Stimulated activated naive CD8-positive, alpha-beta T cell treated with anti-CD3 and anti-CD28 coated beads, Interleukin-15, amount 100 ng/mL, for 72 hours (primary cell): Measurements from ENCODE around the gene CERT1.

ENCODE experiments used
- ATAC-seq: fragments of 150-1000 bp; cut with Tn5 transposase; 2 replicates; pipeline ENCODE4 v1.10.0; 2021; ENCODE audit warnings: mild to moderate bottlenecking, moderate library complexity
- DNase-seq, 2 donors: peaks; one replicate each; pipeline ENCODE4 v3.0.0; 2021 to 2022
- H3K27ac Mint-ChIP-seq, 2 donors: one replicate each; pipeline ENCODE4 v1.8.0; 2022; ENCODE audit warnings: mild to moderate bottlenecking in 2 of 2, mixed read lengths in 2 of 2, moderate library complexity in 2 of 2
- H3K27me3 Mint-ChIP-seq: one replicate; pipeline ENCODE4 v1.8.0; 2022; ENCODE audit warnings: mixed read lengths
- H3K4me1 Mint-ChIP-seq: one replicate; pipeline ENCODE4 v1.8.0; 2022; ENCODE audit warnings: mild to moderate bottlenecking, mixed read lengths
- H3K4me3 Mint-ChIP-seq, 2 donors: one replicate each; pipeline ENCODE4 v1.8.0; 2022; ENCODE audit warnings: mild to moderate bottlenecking in 2 of 2, mixed read lengths in 2 of 2, moderate library complexity in 1 of 2
- H3K9me3 Mint-ChIP-seq, 2 donors: one replicate each; pipeline ENCODE4 v1.8.0; 2022; ENCODE audit warnings: mixed read lengths in 2 of 2

CERT1 gene

DNA sequence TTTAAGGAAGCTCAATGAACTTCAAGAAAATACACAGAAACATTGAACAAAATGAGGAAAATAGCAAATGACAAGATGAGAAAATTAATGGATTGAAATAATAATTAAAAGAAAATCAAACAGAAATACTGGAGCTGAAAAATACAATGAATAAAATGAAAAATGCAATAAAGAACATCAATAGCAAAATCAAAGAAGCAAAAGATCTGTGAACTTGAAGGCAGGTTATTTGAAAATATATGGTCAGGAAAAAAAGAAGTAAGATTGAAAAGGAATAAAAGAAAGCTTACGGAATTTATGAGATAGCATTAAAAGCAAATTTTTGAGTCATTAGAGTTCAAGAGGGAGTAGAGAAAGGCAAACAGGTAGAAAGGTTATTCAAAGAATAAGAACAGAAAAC, 42.4 kb downstream of the CERT1 start:
- H3K9me3 Mint-ChIP-seq: peaks cover 20 to 31% of the 10 kb centered on the region in 2 donors
- peaks cover 22% of the 10 kb centered on the region for H3K4me1 Mint-ChIP-seq
- ATAC-seq (no peak), DNase-seq (no peak)
- no peak overlapping the region for H3K27ac Mint-ChIP-seq
- H3K27me3 Mint-ChIP-seq: no peaks in the 10 kb centered on the region
- no peak overlapping the region for H3K4me3 Mint-ChIP-seq

DNA sequence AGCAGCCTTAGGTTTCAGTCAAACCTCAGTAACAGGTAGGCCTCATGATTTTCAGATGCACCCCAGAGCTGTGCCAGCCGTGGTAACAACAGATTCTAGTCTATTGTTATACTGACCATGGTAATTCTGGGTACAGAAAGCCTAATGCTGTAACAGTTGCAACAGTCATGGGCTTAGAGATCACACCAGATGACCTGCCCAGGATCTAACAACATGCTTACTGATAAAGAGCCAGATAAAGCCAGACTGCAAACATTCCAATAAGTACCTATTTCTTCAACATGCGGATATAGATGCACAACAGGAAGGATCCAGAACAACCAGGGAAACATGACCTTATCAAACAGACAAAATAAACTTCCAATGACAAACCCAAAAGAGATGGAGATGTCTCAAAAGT, 42.8 kb downstream of the CERT1 start:
- Mint-ChIP-seq H3K27me3 (no peaks in the 10 kb centered on the region), H3K9me3 (peaks cover 20 to 31% of the 10 kb centered on the region in 2 donors), H3K4me3 (no peak overlapping the region), H3K4me1 (peaks cover 26% of the 10 kb centered on the region), H3K27ac (no peak overlapping the region)
- DNase-seq (no peak), ATAC-seq (no peak)

DNA sequence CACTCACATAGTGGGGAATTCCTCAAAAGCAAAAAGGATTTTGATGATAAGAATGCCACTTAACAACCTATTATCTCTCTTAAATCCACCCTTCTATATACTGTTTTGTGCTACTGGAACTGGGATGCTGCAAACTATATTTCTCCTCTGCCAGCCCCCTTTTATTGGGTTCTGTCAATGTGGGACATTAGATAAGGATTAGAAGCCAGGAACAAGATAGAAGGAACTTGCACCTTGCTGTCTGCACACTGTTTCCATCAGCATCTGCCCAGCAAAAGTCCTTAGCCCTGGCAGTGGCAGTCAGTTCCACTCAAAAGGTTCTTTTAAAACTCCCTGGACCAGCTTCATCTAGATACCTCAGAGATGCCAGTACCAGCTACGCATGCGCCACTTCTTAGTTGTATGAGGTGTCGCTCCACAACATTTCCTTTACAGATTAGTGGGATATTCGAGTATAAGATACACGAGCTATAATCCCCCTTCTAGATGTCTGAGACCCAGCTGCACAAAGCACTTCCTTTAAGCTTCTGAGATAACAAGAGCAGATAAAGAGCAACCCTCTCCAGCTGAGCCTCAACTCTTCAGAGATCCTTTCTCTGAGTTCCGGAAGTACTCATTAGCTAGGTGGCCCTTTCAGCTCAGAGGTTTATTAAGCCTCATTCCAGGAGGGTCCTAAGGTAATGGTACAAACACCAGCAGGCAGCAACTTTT, 45.3 kb downstream of the CERT1 start:
- no peak for ATAC-seq
- Mint-ChIP-seq H3K4me1 (peaks cover 43% of the 10 kb centered on the region), H3K27ac (peak overlapping the region in 1 of 2 donors; percentile 86), H3K27me3 (no peaks in the 10 kb centered on the region), H3K4me3 (no peak overlapping the region), H3K9me3 (peaks cover 24 to 31% of the 10 kb centered on the region in 2 donors)
- no peak for DNase-seq

DNA sequence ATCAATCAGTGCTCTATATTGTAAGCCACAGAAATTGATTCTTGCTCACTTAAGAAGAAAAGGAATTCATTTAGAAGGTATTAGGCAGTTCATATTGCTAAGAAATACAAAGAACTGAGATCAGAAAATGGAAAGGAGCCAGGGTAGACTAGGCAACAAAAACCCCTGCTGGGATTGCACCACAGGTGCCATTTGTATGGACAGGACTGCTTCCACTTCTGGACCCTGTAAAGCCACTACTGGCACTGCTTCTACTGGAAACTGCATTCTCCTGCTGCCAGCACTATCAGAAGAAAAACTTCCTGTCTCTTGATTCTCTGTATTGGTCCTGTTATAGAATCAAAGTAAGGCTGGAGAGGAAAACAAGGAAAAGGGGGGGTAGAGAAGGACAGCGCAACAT, 45.9 kb downstream of the CERT1 start:
- no peak for DNase-seq
- H3K4me3 Mint-ChIP-seq: no peak overlapping the region
- H3K4me1 Mint-ChIP-seq: peaks cover 43% of the 10 kb centered on the region
- H3K9me3 Mint-ChIP-seq: peaks cover 18 to 24% of the 10 kb centered on the region in 2 donors
- H3K27ac Mint-ChIP-seq: no peak overlapping the region
- H3K27me3 Mint-ChIP-seq: no peaks in the 10 kb centered on the region
- ATAC-seq: no peak

DNA sequence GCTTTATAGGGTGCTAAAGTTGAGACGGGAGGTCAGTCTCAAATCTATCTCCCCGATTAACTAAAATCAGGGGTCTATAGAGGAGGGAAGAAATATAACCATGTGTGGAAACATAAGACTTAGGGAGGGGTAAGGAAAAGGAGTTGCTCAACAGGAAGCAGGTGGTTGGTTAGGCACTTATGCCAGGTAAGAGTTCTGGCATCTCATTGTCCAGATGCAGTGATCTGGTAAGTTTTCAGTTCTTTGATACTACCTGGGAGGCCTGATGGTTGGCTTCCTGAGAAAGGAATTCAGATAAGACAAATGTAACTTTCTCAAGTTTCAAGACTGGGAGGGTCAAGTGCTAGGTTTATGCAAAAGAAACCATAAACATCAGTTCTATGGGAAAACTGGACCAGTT, 47.7 kb downstream of the CERT1 start:
- Mint-ChIP-seq H3K27me3 (no peaks in the 10 kb centered on the region), H3K27ac (no peak overlapping the region), H3K4me3 (no peak overlapping the region), H3K4me1 (peaks cover 43% of the 10 kb centered on the region), H3K9me3 (peaks cover 6 to 10% of the 10 kb centered on the region in 2 donors)
- no peak for ATAC-seq
- no peak for DNase-seq

DNA sequence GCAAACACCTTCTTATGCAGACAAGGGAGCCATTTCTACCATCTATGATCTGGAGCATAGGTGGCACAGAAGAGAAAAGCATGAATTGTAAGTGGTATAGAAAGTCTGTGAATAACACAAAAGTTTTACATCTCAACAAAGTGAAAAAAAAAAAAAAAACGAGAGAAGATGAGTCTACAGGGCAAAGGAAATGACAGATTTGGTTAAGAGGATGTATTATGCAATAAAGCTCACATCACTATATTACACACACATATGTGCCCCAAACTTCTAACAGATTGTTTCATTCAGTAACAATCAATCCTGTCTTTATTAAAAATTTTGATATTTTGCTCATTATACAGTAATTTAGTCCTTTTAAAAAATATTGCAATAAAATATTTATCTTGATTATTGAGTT, 49.8 kb downstream of the CERT1 start:
- DNase-seq (no peak), ATAC-seq (peak; percentile 88)
- Mint-ChIP-seq H3K27me3 (no peaks in the 10 kb centered on the region), H3K4me1 (peaks cover 38% of the 10 kb centered on the region), H3K27ac (no peak overlapping the region), H3K4me3 (no peak overlapping the region), H3K9me3 (peaks cover 4 to 7% of the 10 kb centered on the region in 2 donors)

DNA sequence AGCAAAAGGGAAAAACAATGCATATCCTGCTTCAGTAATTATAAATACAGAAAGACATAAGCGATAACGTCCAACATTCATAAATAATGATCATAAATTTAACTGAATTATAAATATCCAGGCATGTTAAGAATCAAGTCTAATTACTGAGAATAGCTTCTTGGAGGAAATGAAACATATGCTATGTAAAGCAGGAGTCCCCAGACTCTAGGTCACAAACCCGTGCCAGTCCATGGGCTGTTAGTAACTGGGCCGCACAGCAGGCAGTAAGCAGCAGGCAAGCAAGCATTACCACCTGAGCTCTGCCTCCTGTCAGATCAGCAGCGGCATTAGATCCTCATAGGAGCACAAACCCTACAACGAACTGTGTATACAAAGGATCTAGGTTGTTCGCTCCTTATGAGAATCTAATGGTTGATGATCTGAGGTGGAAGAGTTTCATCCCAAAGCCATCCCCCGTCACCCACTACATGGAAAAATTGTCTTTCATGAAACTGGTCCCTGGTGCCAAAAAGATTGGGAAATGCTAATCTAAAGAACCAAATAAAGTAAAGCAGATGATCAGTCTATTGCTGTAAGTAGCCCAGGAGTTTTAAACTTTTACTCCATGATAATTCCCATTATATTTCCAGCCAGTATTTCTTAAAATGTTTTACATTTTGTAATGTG, 50.4 kb downstream of the CERT1 start:
- H3K9me3 Mint-ChIP-seq: peaks cover 4 to 7% of the 10 kb centered on the region in 2 donors
- H3K27me3 Mint-ChIP-seq: no peaks in the 10 kb centered on the region
- DNase-seq: no peak
- no peak overlapping the region for H3K4me3 Mint-ChIP-seq
- no peak for ATAC-seq
- peaks cover 32% of the 10 kb centered on the region for H3K4me1 Mint-ChIP-seq
- H3K27ac Mint-ChIP-seq: no peak overlapping the region

- ATAC-seq: no peak
Measured at GRCh38 chr5:75460532-75460931, 50.9 kb downstream of the CERT1 start.

GRCh38 chr5:75457691-75458090, 53.7 kb downstream of the CERT1 start:
- Mint-ChIP-seq H3K27me3 (no peaks in the 10 kb centered on the region), H3K4me1 (peaks cover 13% of the 10 kb centered on the region), H3K9me3 (peaks cover 4 to 7% of the 10 kb centered on the region in 2 donors), H3K27ac (no peak overlapping the region), H3K4me3 (no peak overlapping the region)
- ATAC-seq: no peak
- no peak for DNase-seq

More at GRCh38 chr5:75460532-75460931, 50.9 kb downstream of the CERT1 start:
- Mint-ChIP-seq H3K27me3 (no peaks in the 10 kb centered on the region), H3K4me3 (no peak overlapping the region), H3K4me1 (peaks cover 27% of the 10 kb centered on the region), H3K9me3 (peaks cover 4 to 7% of the 10 kb centered on the region in 2 donors), H3K27ac (no peak overlapping the region)
- no peak for DNase-seq

- Mint-ChIP-seq H3K27me3 (no peaks in the 10 kb centered on the region), H3K27ac (no peak overlapping the region), H3K4me3 (no peak overlapping the region), H3K9me3 (peaks cover under 1 to 2% of the 10 kb centered on the region in 2 donors), H3K4me1 (peaks cover 7% of the 10 kb centered on the region)
- DNase-seq: no peak
- ATAC-seq: no peak
Measured at GRCh38 chr5:75457161-75457560, 54.3 kb downstream of the CERT1 start.

DNA sequence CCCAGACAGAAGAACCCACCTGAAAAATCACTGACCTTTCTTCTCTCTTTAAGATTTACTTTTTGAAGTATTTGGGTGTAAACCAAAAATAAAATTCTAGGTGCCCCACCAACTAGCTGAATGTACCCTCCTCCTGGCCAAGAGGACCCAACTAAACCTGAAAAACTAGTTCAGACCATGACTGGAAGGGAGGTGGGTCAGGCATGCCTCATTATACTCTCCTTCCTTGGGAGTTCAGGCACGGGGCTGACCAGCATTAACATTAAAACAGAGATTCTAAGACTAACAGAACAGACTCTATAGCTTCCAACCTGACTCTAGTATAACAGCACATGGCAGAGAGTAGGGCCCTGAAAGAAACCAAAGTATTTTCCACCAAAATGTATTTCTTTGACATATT, 61.4 kb downstream of the CERT1 start:
- DNase-seq (no peak), ATAC-seq (no peak)
- no peaks in the 10 kb centered on the region for H3K27me3 Mint-ChIP-seq
- H3K27ac Mint-ChIP-seq: no peak overlapping the region
- H3K4me3 Mint-ChIP-seq: no peak overlapping the region
- peaks cover 5% of the 10 kb centered on the region for H3K4me1 Mint-ChIP-seq
- peaks cover 8 to 16% of the 10 kb centered on the region in 2 donors for H3K9me3 Mint-ChIP-seq

DNA sequence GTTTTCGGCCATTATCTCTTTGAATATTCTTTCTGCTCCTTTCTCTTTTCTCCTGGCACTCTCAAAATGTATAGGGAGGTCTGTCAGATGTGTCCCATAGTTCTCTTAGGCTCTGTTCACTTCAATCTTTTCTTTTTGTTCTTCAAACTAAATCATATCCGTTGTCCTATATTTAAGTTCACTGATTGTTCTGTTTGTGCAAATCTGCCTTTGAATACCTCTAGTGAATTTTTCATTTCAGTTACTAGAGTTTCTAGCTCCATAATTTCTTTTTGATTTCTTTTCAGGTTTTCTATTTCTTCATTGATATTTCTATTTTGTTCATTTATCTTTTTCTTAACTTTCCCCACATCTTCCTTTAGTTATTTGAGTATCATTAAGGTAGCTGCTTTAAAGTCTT, 65.4 kb downstream of the CERT1 start:
- H3K9me3 Mint-ChIP-seq: peaks cover 16 to 21% of the 10 kb centered on the region in 2 donors
- DNase-seq (no peak), ATAC-seq (no peak)
- H3K4me3 Mint-ChIP-seq: no peak overlapping the region
- H3K27me3 Mint-ChIP-seq: no peaks in the 10 kb centered on the region
- no peak overlapping the region for H3K27ac Mint-ChIP-seq
- H3K4me1 Mint-ChIP-seq: peaks cover 5% of the 10 kb centered on the region

GRCh38 chr5:75441560-75441959, 69.9 kb downstream of the CERT1 start:
- DNase-seq (no peak), ATAC-seq (no peak)
- Mint-ChIP-seq H3K4me3 (no peak overlapping the region), H3K27me3 (no peaks in the 10 kb centered on the region), H3K4me1 (peaks cover 15% of the 10 kb centered on the region), H3K9me3 (peaks cover 10 to 21% of the 10 kb centered on the region in 2 donors), H3K27ac (no peak overlapping the region)

- DNase-seq (no peak), ATAC-seq (no peak)
- H3K27ac Mint-ChIP-seq: no peak overlapping the region
- H3K9me3 Mint-ChIP-seq: peaks cover 0 to 9% of the 10 kb centered on the region in 2 donors
- H3K4me1 Mint-ChIP-seq: peaks cover 25% of the 10 kb centered on the region
- H3K4me3 Mint-ChIP-seq: no peak overlapping the region
- no peaks in the 10 kb centered on the region for H3K27me3 Mint-ChIP-seq
Measured at GRCh38 chr5:75439276-75439675, 72.2 kb downstream of the CERT1 start.

DNA sequence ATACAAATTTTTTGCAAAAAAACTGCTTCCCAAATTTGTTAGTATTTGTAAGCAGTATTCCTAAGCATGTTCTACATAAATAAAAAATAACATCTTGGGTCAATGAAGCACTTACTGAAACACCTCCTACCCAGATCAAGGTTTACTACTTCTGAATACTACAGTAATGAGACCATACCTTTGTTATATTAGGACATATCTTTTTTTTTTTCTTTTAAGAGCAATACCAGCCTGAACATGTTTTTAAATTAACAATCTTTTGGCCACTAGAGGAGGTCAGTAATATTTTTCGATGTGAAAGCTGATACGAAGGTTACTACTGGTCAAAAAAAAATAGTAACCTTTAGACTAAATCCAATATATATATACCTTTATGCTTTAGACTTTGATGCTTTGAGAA, 72.7 kb downstream of the CERT1 start:
- ATAC-seq: no peak
- no peak for DNase-seq
- no peaks in the 10 kb centered on the region for H3K27me3 Mint-ChIP-seq
- H3K9me3 Mint-ChIP-seq: peaks cover 0 to 9% of the 10 kb centered on the region in 2 donors
- no peak overlapping the region for H3K4me3 Mint-ChIP-seq
- no peak overlapping the region for H3K27ac Mint-ChIP-seq
- peaks cover 25% of the 10 kb centered on the region for H3K4me1 Mint-ChIP-seq

- no peaks in the 10 kb centered on the region for H3K27me3 Mint-ChIP-seq
- DNase-seq (no peak), ATAC-seq (no peak)
- H3K4me3 Mint-ChIP-seq: no peak overlapping the region
- no peak overlapping the region for H3K27ac Mint-ChIP-seq
- H3K4me1 Mint-ChIP-seq: peaks cover 18% of the 10 kb centered on the region
- no peaks in the 10 kb centered on the region for H3K9me3 Mint-ChIP-seq
Measured at GRCh38 chr5:75435096-75435495, 76.3 kb downstream of the CERT1 start.
